CD4-positive, alpha-beta T cell (primary cell): ENCODE measurements around the gene PLG. TPM values are rescaled to one million over a fixed set of nuclear protein-coding genes. Genes with fewer than 3 reads are reported as not detected.
"Not testable (repeated sequence)": the region's sequence is repeated elsewhere in the genome, so short reads cannot be mapped to it uniquely, and the experiment has no call there.

Experiments used
- ATAC-seq: fragments of 200-7000 bp; cut with Tn5 transposase; one replicate; pipeline ENCODE4 v1.10.0; 2022; ENCODE audit warnings: mild to moderate bottlenecking; ENCODE audit not compliant: poor library complexity
- CTCF ChIA-PET: fragments of 350-600 bp; sonication (Branson Sonifier 250); formaldehyde crosslinking; loops from one replicate; lab custom pipeline; 2021; ENCODE audit warnings: antibody characterized with exemption, inconsistent platforms; lab: Charles Lee
- POLR2A ChIA-PET: fragments of 350-600 bp; sonication (Branson Sonifier 250); formaldehyde crosslinking; loops from one replicate; lab custom pipeline; 2021; ENCODE audit warnings: antibody characterized with exemption, inconsistent platforms; lab: Charles Lee
- DNase-seq, 14 experiments: peaks; one replicate each; pipeline ENCODE4 v3.0.0-alpha.2; 2013 to 2020; ENCODE audit warnings: mixed read lengths in 2 of 14
- H3K27ac ChIP-seq, 2 donors: one replicate each; pipeline versions ENCODE4 v1.5.1 to v1.7.0; 2013; ENCODE audit warnings: low read length in 2 of 2, low read depth in 1 of 2, mild to moderate bottlenecking in 1 of 2
- H3K27me3 ChIP-seq, 2 experiments: 1 replicate in 1 of 2; 2 replicates in 1 of 2; pipeline versions ENCODE4 v1.6.1 to v1.7.0; 2013; ENCODE audit warnings: low read length in 2 of 2, control low read depth in 1 of 2, mild to moderate bottlenecking in 1 of 2, moderate library complexity in 1 of 2; ENCODE audit not compliant: insufficient read depth in 2 of 2, control insufficient read depth in 1 of 2
- H3K36me3 ChIP-seq: one replicate; pipeline ENCODE4 v1.6.1; 2013; ENCODE audit warnings: low read length, control low read depth; ENCODE audit not compliant: insufficient read depth
- H3K4me1 ChIP-seq: one replicate; pipeline ENCODE4 v1.6.1; 2013; ENCODE audit warnings: low read length, control low read depth; ENCODE audit not compliant: insufficient read depth
- H3K4me3 ChIP-seq: one replicate; pipeline ENCODE4 v1.5.1; 2013; ENCODE audit warnings: mild to moderate bottlenecking, low read length, moderate library complexity
- H3K9me3 ChIP-seq, 2 experiments: 1 replicate in 1 of 2; 2 replicates in 1 of 2; pipeline versions ENCODE4 v1.6.1 to v1.7.0; 2013; ENCODE audit warnings: low read length in 2 of 2, mild to moderate bottlenecking in 2 of 2, control low read depth in 1 of 2, moderate library complexity in 1 of 2; ENCODE audit not compliant: control insufficient read depth in 1 of 2, insufficient read depth in 1 of 2
- H3K27ac Mint-ChIP-seq: one replicate; pipeline ENCODE4 v1.8.0; 2020; ENCODE audit warnings: mixed read lengths
- H3K27me3 Mint-ChIP-seq: one replicate; pipeline ENCODE4 v1.8.0; 2021; ENCODE audit warnings: mixed read lengths
- H3K36me3 Mint-ChIP-seq: one replicate; pipeline ENCODE4 v1.8.0; 2021; ENCODE audit warnings: low read depth, mixed read lengths
- H3K4me1 Mint-ChIP-seq: one replicate; pipeline ENCODE4 v1.8.0; 2021; ENCODE audit warnings: low read depth, mixed read lengths
- H3K4me3 Mint-ChIP-seq: one replicate; pipeline ENCODE4 v1.8.0; 2020; ENCODE audit warnings: mild to moderate bottlenecking, mixed read lengths
- H3K9me3 Mint-ChIP-seq: one replicate; pipeline ENCODE4 v1.8.0; 2020; ENCODE audit warnings: mixed read lengths
- intact Hi-C, 2 experiments: fragments of 100-400 bp; cut with DNase I in 1 of 2; cut with micrococcal nuclease in 1 of 2; formaldehyde crosslinking; loops; one replicate each; pipeline versions ENCODE4 v1.15.1 to v1.9.0; 2023 to 2025; cut with DNase I, micrococcal nuclease
- total RNA-seq, 174 experiments: library from RNA in 2 of 174; stranded (reverse) in 2 of 174; gene quantifications; one replicate each; pipeline ENCODE4 v1.2.3 and lab custom pipeline; 2021 to 2026
- TF ChIP-seq, protein P1 (sequence below): fragments of 200-600 bp; IDR thresholded peaks from one replicate; pipeline ENCODE4 v1.8.0; 2022; ENCODE audit warnings: antibody characterized with exemption, mild to moderate bottlenecking

PLG gene
- total RNA-seq, 2 experiments from 2014 or later = not detected

DNA sequence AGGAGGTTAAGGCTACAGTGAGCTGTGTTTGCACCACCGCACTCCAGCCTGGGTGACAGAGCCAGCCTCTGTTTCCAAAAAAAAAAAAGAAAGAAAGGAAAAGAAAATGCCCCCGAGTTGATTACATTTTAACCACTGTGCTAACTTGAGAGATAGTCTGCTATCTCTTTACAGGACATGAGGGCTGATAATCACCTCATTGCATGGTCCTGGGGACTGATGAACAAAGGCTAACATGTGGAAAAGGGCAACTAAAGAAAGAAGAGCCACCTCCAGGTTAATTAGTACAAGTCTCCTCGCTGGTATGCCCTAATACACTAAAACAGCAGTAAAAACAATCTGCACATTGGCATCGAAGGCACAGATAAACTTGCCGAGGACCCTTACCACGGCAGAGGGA is 4.2 kb upstream of the PLG start:
- no peaks in the 10 kb centered on the region for H3K4me1 Mint-ChIP-seq
- Histone ChIP-seq H3K27ac (no peak overlapping the region), H3K4me1 (no peaks in the 10 kb centered on the region), H3K9me3 (no peaks in the 10 kb centered on the region), H3K27me3 (no peaks in the 10 kb centered on the region), H3K36me3 (no peaks in the 10 kb centered on the region), H3K4me3 (no peak overlapping the region)
- H3K9me3 Mint-ChIP-seq = no peaks in the 10 kb centered on the region
- H3K4me3 Mint-ChIP-seq = no peak overlapping the region
- H3K36me3 Mint-ChIP-seq = no peaks in the 10 kb centered on the region
- ATAC-seq = no peak
- H3K27me3 Mint-ChIP-seq = peaks cover 22% of the 10 kb centered on the region
- intact Hi-C loops = no loop called here
- TF ChIP-seq, protein P1, sequence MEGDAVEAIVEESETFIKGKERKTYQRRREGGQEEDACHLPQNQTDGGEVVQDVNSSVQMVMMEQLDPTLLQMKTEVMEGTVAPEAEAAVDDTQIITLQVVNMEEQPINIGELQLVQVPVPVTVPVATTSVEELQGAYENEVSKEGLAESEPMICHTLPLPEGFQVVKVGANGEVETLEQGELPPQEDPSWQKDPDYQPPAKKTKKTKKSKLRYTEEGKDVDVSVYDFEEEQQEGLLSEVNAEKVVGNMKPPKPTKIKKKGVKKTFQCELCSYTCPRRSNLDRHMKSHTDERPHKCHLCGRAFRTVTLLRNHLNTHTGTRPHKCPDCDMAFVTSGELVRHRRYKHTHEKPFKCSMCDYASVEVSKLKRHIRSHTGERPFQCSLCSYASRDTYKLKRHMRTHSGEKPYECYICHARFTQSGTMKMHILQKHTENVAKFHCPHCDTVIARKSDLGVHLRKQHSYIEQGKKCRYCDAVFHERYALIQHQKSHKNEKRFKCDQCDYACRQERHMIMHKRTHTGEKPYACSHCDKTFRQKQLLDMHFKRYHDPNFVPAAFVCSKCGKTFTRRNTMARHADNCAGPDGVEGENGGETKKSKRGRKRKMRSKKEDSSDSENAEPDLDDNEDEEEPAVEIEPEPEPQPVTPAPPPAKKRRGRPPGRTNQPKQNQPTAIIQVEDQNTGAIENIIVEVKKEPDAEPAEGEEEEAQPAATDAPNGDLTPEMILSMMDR = no peak
- H3K27ac Mint-ChIP-seq = no peak overlapping the region
- CTCF ChIA-PET = no interaction called here
- no peak for DNase-seq
- POLR2A ChIA-PET = no interaction called here

DNA sequence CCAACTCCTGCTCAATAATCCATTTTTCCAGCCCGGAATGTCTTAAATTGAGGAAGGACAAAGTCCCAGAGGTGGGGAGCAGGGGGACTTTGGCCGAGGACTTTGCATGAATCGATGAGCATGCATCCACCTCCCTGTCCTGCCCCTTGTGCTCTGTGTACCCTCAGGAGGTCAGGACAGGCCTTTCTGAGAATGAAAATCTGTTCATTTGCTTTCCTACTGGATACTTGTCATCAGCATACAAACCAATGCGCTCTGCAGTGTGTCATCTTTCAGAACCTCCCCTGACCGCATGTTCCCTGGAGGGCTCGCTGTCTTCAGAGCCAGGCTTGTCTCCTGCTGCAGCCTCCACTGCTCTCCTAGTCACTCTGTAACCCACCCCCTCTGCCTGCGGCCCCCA is 2.6 kb downstream of the PLG start:
- H3K27ac ChIP-seq, CTCF ChIA-PET, H3K4me1 Mint-ChIP-seq, intact Hi-C loops, H3K9me3 ChIP-seq, POLR2A ChIA-PET, DNase-seq, H3K27me3 ChIP-seq, H3K4me3 ChIP-seq, H3K4me3 Mint-ChIP-seq, ATAC-seq, H3K27ac Mint-ChIP-seq, H3K36me3 ChIP-seq, H3K9me3 Mint-ChIP-seq, H3K4me1 ChIP-seq, H3K36me3 Mint-ChIP-seq: not testable (repeated sequence)
- peaks cover 18% of the 10 kb centered on the region for H3K27me3 Mint-ChIP-seq

DNA sequence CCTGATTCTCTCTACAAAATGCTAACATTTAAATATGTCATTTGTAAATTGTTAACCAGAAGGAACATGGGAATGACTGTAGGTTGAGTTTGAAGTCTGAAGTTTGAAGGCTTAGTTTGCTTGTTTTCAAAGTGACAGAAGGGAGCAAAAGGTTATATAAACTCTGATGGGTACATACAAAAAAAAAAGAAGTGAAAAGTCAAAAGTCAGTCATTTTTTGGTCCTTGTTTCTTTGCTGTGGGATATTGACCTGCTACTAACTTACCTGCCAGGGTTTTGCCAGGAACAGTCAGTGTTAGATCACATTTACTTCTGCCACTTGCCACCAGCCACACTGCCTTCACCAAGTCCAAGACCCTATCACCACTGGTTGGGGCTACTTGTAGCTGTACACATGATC is 6.9 kb downstream of the PLG start:
- H3K4me3 ChIP-seq, H3K9me3 ChIP-seq, H3K27me3 ChIP-seq, H3K4me1 ChIP-seq, ATAC-seq, H3K27ac ChIP-seq, POLR2A ChIA-PET, H3K36me3 ChIP-seq, intact Hi-C loops, DNase-seq, H3K27ac Mint-ChIP-seq, H3K36me3 Mint-ChIP-seq, H3K9me3 Mint-ChIP-seq, CTCF ChIA-PET, H3K4me3 Mint-ChIP-seq, H3K4me1 Mint-ChIP-seq: not testable (repeated sequence)
- peaks cover 15% of the 10 kb centered on the region for H3K27me3 Mint-ChIP-seq

DNA sequence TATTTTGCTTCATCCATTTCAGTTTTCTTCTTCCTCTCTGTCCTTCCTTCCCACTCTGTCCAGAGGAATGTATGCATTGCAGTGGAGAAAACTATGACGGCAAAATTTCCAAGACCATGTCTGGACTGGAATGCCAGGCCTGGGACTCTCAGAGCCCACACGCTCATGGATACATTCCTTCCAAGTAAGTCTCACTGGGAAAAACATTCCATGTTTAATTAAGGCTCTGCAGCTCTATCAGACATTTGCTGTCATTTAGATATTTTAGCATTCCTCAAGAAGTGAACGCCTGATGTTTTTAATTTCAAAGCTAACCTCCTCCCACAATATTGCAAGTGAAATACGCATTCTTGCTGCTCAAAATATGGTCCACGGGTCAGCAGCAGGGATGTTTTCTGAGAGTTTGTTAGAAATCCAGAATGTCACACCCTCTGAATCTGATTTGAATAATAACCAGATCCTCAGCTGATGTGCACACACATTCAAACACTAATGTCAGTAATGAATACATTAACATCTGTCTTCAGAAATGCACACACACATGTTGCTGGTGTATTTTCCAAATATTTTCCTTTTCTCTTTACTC is 12.8 kb downstream of the PLG start:
- H3K36me3 ChIP-seq = no peaks in the 10 kb centered on the region
- DNase-seq = no peak
- H3K27me3 Mint-ChIP-seq = peaks cover 16% of the 10 kb centered on the region
- CTCF ChIA-PET = no interaction called here
- TF ChIP-seq, protein P1 = no peak
- no peaks in the 10 kb centered on the region for H3K9me3 Mint-ChIP-seq
- no peaks in the 10 kb centered on the region for H3K4me1 ChIP-seq
- H3K4me1 Mint-ChIP-seq = no peaks in the 10 kb centered on the region
- intact Hi-C loops = no loop called here
- POLR2A ChIA-PET = no interaction called here
- H3K4me3 ChIP-seq = no peak overlapping the region
- no peak for ATAC-seq
- no peaks in the 10 kb centered on the region for H3K27me3 ChIP-seq
- H3K4me3 Mint-ChIP-seq = no peak overlapping the region
- H3K36me3 Mint-ChIP-seq = no peaks in the 10 kb centered on the region
- H3K9me3 ChIP-seq = no peaks in the 10 kb centered on the region
- H3K27ac Mint-ChIP-seq = no peak overlapping the region
- H3K27ac ChIP-seq = no peak overlapping the region
